Hippocampal formation (tissue), 2 donors: Measurements from ENCODE around the gene PCDHGB6.
"Not testable (repeated sequence)": the region's sequence is repeated elsewhere in the genome, so short reads cannot be mapped to it uniquely, and the experiment has no call there.

ENCODE experiments used
- DNase-seq, 2 donors: peaks; one replicate each; lab custom pipeline; 2025; lab: John Stamatoyannopoulos, UW

Gene PCDHGB6

GRCh38 chr5:141407790-141408505, at the start of gene PCDHGB6:
Gene PCDHGB6 (plus strand): TSS chr5:141408021. CDS start chr5:141408203, 182 bp downstream.
- DNase-seq, result not testable (repeated sequence)

GRCh38 chr5:141359790-141360426, 47.9 kb upstream of the PCDHGB6 start, which contains the start of gene PCDHGB2:
Gene PCDHGB2 (plus strand): TSS chr5:141359994. CDS start chr5:141360136, 142 bp downstream.
- no peak for DNase-seq

- DNase-seq, result no peak
These were observed 47.1 kb upstream of the PCDHGB6 start for GRCh38 chr5:141360685-141361084.

GRCh38 chr5:141362719-141363118, 45.1 kb upstream of the PCDHGB6 start:
- no peak for DNase-seq

GRCh38 chr5:141363952-141364660, 43.7 kb upstream of the PCDHGB6 start, which contains the start of gene PCDHGA5:
Gene PCDHGA5 (plus strand): TSS chr5:141364162. CDS start chr5:141364331, 169 bp downstream.
- no peak for DNase-seq

- no peak for DNase-seq
These were observed 41.6 kb upstream of the PCDHGB6 start for GRCh38 chr5:141366016-141366896.

- no peak for DNase-seq
These were observed 37.6 kb upstream of the PCDHGB6 start, which contains the start of gene PCDHGB3 for GRCh38 chr5:141369994-141370848. Gene PCDHGB3 (plus strand): TSS chr5:141370242. CDS start chr5:141370395, 153 bp downstream.

- no peak for DNase-seq
These were observed 36.0 kb upstream of the PCDHGB6 start for GRCh38 chr5:141371572-141372475.

- DNase-seq, result no peak
These were observed 34.0 kb upstream of the PCDHGB6 start, which contains the start of gene PCDHGA6 for GRCh38 chr5:141373673-141374317. Gene PCDHGA6 (plus strand): TSS chr5:141373891. CDS start chr5:141374084, 193 bp downstream.

GRCh38 chr5:141374627-141375026, 33.2 kb upstream of the PCDHGB6 start:
- no peak for DNase-seq

- DNase-seq, result not testable (repeated sequence)
These were observed 32.2 kb upstream of the PCDHGB6 start for GRCh38 chr5:141375444-141376155.

GRCh38 chr5:141382469-141383294, 25.1 kb upstream of the PCDHGB6 start, which contains the start of gene PCDHGA7:
Gene PCDHGA7 (plus strand): TSS chr5:141382742. CDS start chr5:141382900, 158 bp downstream.
- no peak for DNase-seq

GRCh38 chr5:141383345-141383744, 24.5 kb upstream of the PCDHGB6 start:
- no peak for DNase-seq

GRCh38 chr5:141384471-141385267, 23.2 kb upstream of the PCDHGB6 start:
- DNase-seq, result no peak

GRCh38 chr5:141387557-141388311, 20.1 kb upstream of the PCDHGB6 start, which contains the start of gene PCDHGB4:
Gene PCDHGB4 (plus strand): TSS chr5:141387698. CDS start chr5:141387885, 187 bp downstream.
- DNase-seq, result not testable (repeated sequence)
